Heart left ventricle (tissue), 16 donors: ENCODE measurements around the gene OR51V1. TPM values are rescaled to one million over a fixed set of nuclear protein-coding genes. Genes with fewer than 3 reads are reported as not detected.

Experiments used
- ATAC-seq, 4 donors: fragments of 200-7000 bp; cut with Tn5 transposase; one replicate each; pipeline ENCODE4 v1.9.1; 2020 to 2022; ENCODE audit warnings: moderate library complexity in 4 of 4, mild to moderate bottlenecking in 3 of 4, moderate number of reproducible peaks in 1 of 4
- DNase-seq, 5 donors: peaks; one replicate each; pipeline ENCODE4 v3.0.0-alpha.2; 2020
- H3K27ac ChIP-seq, 12 donors: fragments of 200-600 bp; sonication (generic) in 4 of 12; one replicate each; pipeline versions ENCODE4 v1.5.0 to v1.8.0; 2016 to 2022; ENCODE audit warnings: mild to moderate bottlenecking in 2 of 12
- H3K27me3 ChIP-seq, 9 donors: fragments of 200-600 bp; sonication (generic) in 2 of 9; one replicate each; pipeline versions ENCODE4 v1.5.1 to v1.8.0; 2016 to 2022; ENCODE audit warnings: mild to moderate bottlenecking in 3 of 9
- H3K36me3 ChIP-seq, 9 donors: fragments of 200-600 bp; sonication (generic) in 2 of 9; one replicate each; pipeline versions ENCODE4 v1.5.0 to v1.8.0; 2018 to 2022; ENCODE audit warnings: mild to moderate bottlenecking in 2 of 9
- H3K4me1 ChIP-seq, 12 donors: fragments of 200-600 bp; sonication (generic) in 4 of 12; one replicate each; pipeline versions ENCODE4 v1.5.0 to v1.8.0; 2016 to 2022; ENCODE audit warnings: mild to moderate bottlenecking in 3 of 12
- H3K4me3 ChIP-seq, 12 donors: fragments of 200-600 bp; sonication (generic) in 4 of 12; one replicate each; pipeline versions ENCODE4 v1.5.0 to v1.8.0; 2017 to 2022; ENCODE audit warnings: mild to moderate bottlenecking in 9 of 12, moderate library complexity in 4 of 12
- H3K9me3 ChIP-seq, 12 donors: fragments of 200-600 bp; sonication (generic) in 4 of 12; one replicate each; pipeline versions ENCODE4 v1.5.0 to v1.8.0; 2016 to 2022; ENCODE audit warnings: mild to moderate bottlenecking in 1 of 12
- CTCF ChIP-seq, 12 donors: fragments of 200-600 bp; sonication (generic) in 4 of 12; IDR thresholded peaks; one replicate each; pipeline versions ENCODE4 v1.5.0 to v1.8.0; 2018 to 2022; ENCODE audit warnings: antibody characterized with exemption in 12 of 12, mild to moderate bottlenecking in 5 of 12
- POLR2A ChIP-seq, 2 donors: fragments of 450-650 bp; IDR thresholded peaks; one replicate each; pipeline ENCODE4 v1.6.1; 2017; ENCODE audit warnings: antibody characterized with exemption in 2 of 2, mild to moderate bottlenecking in 2 of 2, moderate library complexity in 2 of 2
- WGBS, 4 donors: extraction: QIAGEN DNeasy Blood & Tissue Kit in 2 of 4; methylation state at CpG; one replicate each; pipeline versions ENCODE4 v1.1.5 to v1.1.7; 2013 to 2018; 5-methylcytosine and 5-hydroxymethylcytosine counted together
- intact Hi-C, 10 donors: fragments of 100-400 bp; cut with DNase I; formaldehyde crosslinking; loops; one replicate each; pipeline versions ENCODE4 v1.11.1 to v1.14.2; 2022
- polyA plus RNA-seq, 2 donors: library from polyadenylated mRNA; stranded (reverse); fragments of 200-250 nt; gene quantifications; one replicate each; pipeline ENCODE4 v1.2.3, GENCODE V29; 2013
- total RNA-seq, 9 donors: library from RNA; depleted of rRNA in 2 of 9; stranded (reverse); fragments of >200 nt in 2 of 9; fragmentation: NEBNext Ultra II Directional in 3 of 9; extraction: Animal tissue kit (Norgen Biotek cat#: 25700) in 3 of 9; gene quantifications; one replicate each; pipeline versions ENCODE4 v1.1.0 to v1.2.4, GENCODE V29; 2016 to 2023
- donor health status: ischemic (EF 13 %, LVEDD 7.1; RV severe dilation, severe dysfunction).
- donor health status: healthy with polysubstance abuse.
- donor health status: DM: no; HTN: yes; CAD: no.
- donor health status: DM: no; HTN: no; CAD: no.
- donor health status: ischemic (EF 25% LVEDD 6.9; RV normal size, moderate dysfunction).
- donor health status: ischemic (EF 25% LVEDD 5.7; RV mildly dilated, moderate dysfunction).
- donor health status: healthy.
- donor health status: DM: yes; HTN: yes; CAD: no.
- donor health status: ischemic (EF 35%, LVEDD 5.7; RV mildly dilated, moderate dysfunction).
- donor health status: nonischemic (EF 11% LVEDD 7.7; RV severe dilation, severe dysfunction).
- donor health status: DM: yes; HTN: yes; CAD: no.
- donor health status: PGD.
- donor health status: ischemic (EF 29% LVEDD 5.4; RV normal size, mild dysfunction).
- donor health status: nonischemic (EF 23%, LVEDD 6.1; RV moderate dilation, normal function).

OR51V1 gene
- total and polyA plus RNA-seq, 11 donors = not detected

- no peaks in the 10 kb centered on the region for H3K36me3 ChIP-seq
- no peak for ATAC-seq
- H3K4me1 ChIP-seq = no peaks in the 10 kb centered on the region
- TF ChIP-seq CTCF (IDR thresholded peaks at IDR 0.05) (no peak), POLR2A (IDR thresholded peaks at IDR 0.05) (no peak)
- DNase-seq = no peak
- no peak overlapping the region for H3K4me3 ChIP-seq
- 73 to 85% (median 77%) methylated on average over 2 of the region's 2 CpGs for WGBS, 4 donors
- no peaks in the 10 kb centered on the region for H3K9me3 ChIP-seq
- H3K27ac ChIP-seq = no peak overlapping the region
- peaks cover 0 to 4% (median 0%) of the 10 kb centered on the region in 9 donors for H3K27me3 ChIP-seq
- intact Hi-C loops = loop anchor here in 4 of 10 donors (5.0 to 10.0 kb wide), 3 partner anchors 179 to 1159 kb away; partner anchors contain the start of genes OR51M1 (in 3 of the 4) and OR52N2 (in 1 of the 4)
These were observed 2.9 kb upstream of the OR51V1 start for GRCh38 chr11:5203366-5203765.

- no peak overlapping the region for H3K4me3 ChIP-seq
- no peaks in the 10 kb centered on the region for H3K9me3 ChIP-seq
- peaks cover 0 to 4% (median 0%) of the 10 kb centered on the region in 9 donors for H3K27me3 ChIP-seq
- no peaks in the 10 kb centered on the region for H3K4me1 ChIP-seq
- ATAC-seq (no peak), DNase-seq (no peak)
- H3K27ac ChIP-seq = no peak overlapping the region
- TF ChIP-seq CTCF (IDR thresholded peaks at IDR 0.05) (no peak), POLR2A (IDR thresholded peaks at IDR 0.05) (no peak)
- H3K36me3 ChIP-seq = no peaks in the 10 kb centered on the region
- intact Hi-C loops = no loop called here
These were observed 2.2 kb downstream of the OR51V1 start for GRCh38 chr11:5198285-5198684.

GRCh38 chr11:5197536-5197935 is 2.9 kb downstream of the OR51V1 start:
- no peak for DNase-seq
- Histone ChIP-seq H3K27ac (no peak overlapping the region), H3K27me3 (no peaks in the 10 kb centered on the region), H3K4me1 (no peaks in the 10 kb centered on the region), H3K4me3 (no peak overlapping the region), H3K36me3 (no peaks in the 10 kb centered on the region), H3K9me3 (peaks cover 0 to 3% (median 0%) of the 10 kb centered on the region in 12 donors)
- WGBS, 4 donors = 64 to 75% (median 73%) methylated on average over 3 of the region's 3 CpGs
- ATAC-seq = no peak
- TF ChIP-seq CTCF (IDR thresholded peaks at IDR 0.05) (no peak), POLR2A (IDR thresholded peaks at IDR 0.05) (no peak)
- intact Hi-C loops = no loop called here

- no peak for ATAC-seq
- no peak for DNase-seq
- WGBS, 4 donors = 55 to 66% (median 59%) methylated on average over 3 of the region's 3 CpGs
- no peak overlapping the region for H3K4me3 ChIP-seq
- no peaks in the 10 kb centered on the region for H3K4me1 ChIP-seq
- no peaks in the 10 kb centered on the region for H3K27me3 ChIP-seq
- TF ChIP-seq CTCF (IDR thresholded peaks at IDR 0.05) (no peak), POLR2A (IDR thresholded peaks at IDR 0.05) (no peak)
- intact Hi-C loops = no loop called here
- H3K9me3 ChIP-seq = peaks cover 0 to 4% (median 0%) of the 10 kb centered on the region in 12 donors
- no peaks in the 10 kb centered on the region for H3K36me3 ChIP-seq
- no peak overlapping the region for H3K27ac ChIP-seq
These were observed 3.8 kb downstream of the OR51V1 start for GRCh38 chr11:5196731-5197130.
